ENCODE results near the gene MB21D2. TPM values are rescaled to one million over a fixed set of nuclear protein-coding genes. Genes with fewer than 3 reads are reported as not detected.

MB21D2 gene
- total RNA-seq, 1 experiment from 2014 or later: 2.8 TPM

DNA sequence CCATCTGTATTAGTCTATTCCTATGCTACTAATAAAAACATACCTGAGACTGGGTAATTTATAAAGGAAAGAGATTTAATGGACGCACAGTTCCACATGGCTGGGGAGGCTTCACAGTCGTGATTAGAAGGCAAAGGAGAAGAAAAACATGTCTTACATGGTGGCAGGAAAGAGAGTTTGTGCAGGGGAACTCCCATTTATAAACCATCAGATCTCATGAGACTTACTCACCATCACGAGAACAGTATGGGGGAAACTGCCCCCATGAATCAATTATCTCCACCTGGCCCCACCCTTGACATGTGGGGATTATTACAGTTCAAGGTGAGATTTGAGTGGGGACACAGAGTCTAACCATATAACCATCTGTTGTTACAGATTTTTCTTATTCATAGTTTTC, 42.1 kb upstream of the MB21D2 start:
- ChIA-PET RAD21 (ENCODE audit: low non-redundant PET in 1 of 2, low total read pairs in 2 of 2, uncharacterized antibody in 2 of 2, unreplicated experiment in 2 of 2) (no interaction called here), CTCF (no interaction called here), POLR2A (no interaction called here)
- Histone ChIP-seq H3K4me3 (replicated peaks in 1 of 2; ENCODE audit: low read depth in 1 of 2, low read length in 2 of 2) (no peak overlapping the region), H3K79me2 (ENCODE audit: insufficient read depth, low read length) (no peaks in the 10 kb centered on the region), H3K9ac (ENCODE audit: low read length) (no peak overlapping the region), H3K4me1 (ENCODE audit: control insufficient read depth in 1 of 2, insufficient read depth in 2 of 2, low read length in 2 of 2) (no peaks in the 10 kb centered on the region), H3K9me3 (ENCODE audit: control insufficient read depth in 1 of 2, insufficient read depth in 1 of 2, low read depth in 1 of 2, low read length in 2 of 2) (no peaks in the 10 kb centered on the region), H3K4me2 (ENCODE audit: low read length) (no peak overlapping the region), H4K20me1 (ENCODE audit: insufficient read depth) (no peaks in the 10 kb centered on the region), H3K9me2 (ENCODE audit: insufficient read depth) (no peaks in the 10 kb centered on the region), H2AFZ (ENCODE audit: low read depth, low read length, poor library complexity, severe bottlenecking) (no peak overlapping the region), H3K36me3 (ENCODE audit: control insufficient read depth in 1 of 2, insufficient read depth in 2 of 2, low read length in 2 of 2) (no peaks in the 10 kb centered on the region), H3K27ac (ENCODE audit: low read depth, low read length) (no peak overlapping the region), H3K27me3 (ENCODE audit: insufficient read depth, low read length) (no peaks in the 10 kb centered on the region)
- no peak for TF ChIP-seq ZNF274 (IDR thresholded peaks at IDR 0.05; ENCODE audit: low read depth, low read length)
- no peak for TF ChIP-seq ZBTB33 (IDR thresholded peaks at IDR 0.05; ENCODE audit: extremely low read depth, insufficient replicate concordance, low read length)
- no peak for TF ChIP-seq SIN3A (IDR thresholded peaks at IDR 0.05; ENCODE audit: low read depth)
- TF ChIP-seq EZH2 (IDR thresholded peaks at IDR 0.05): no peak
- no peak for ATAC-seq
- no TSS peak for BruUV-seq (replicated peaks)
- intact Hi-C loops (cut with micrococcal nuclease): no loop called here
- DNase-seq (ENCODE audit: low read depth, low spot score): no peak

GRCh38 chr3:192958219-192958872, 40.7 kb upstream of the MB21D2 start:
- ChIA-PET CTCF (no interaction called here), POLR2A (no interaction called here), RAD21 (ENCODE audit: low non-redundant PET in 1 of 2, low total read pairs in 2 of 2, uncharacterized antibody in 2 of 2, unreplicated experiment in 2 of 2) (no interaction called here)
- DNase-seq (ENCODE audit: low read depth, low spot score) (no peak), ATAC-seq (no peak)
- no peak overlapping the region for H3K27ac ChIP-seq (ENCODE audit: low read depth, low read length)
- no peaks in the 10 kb centered on the region for H3K4me1 ChIP-seq (ENCODE audit: control insufficient read depth in 1 of 2, insufficient read depth in 2 of 2, low read length in 2 of 2)
- no peak overlapping the region for H2AFZ ChIP-seq (ENCODE audit: low read depth, low read length, poor library complexity, severe bottlenecking)
- no peaks in the 10 kb centered on the region for H4K20me1 ChIP-seq (ENCODE audit: insufficient read depth)
- no peaks in the 10 kb centered on the region for H3K9me3 ChIP-seq (ENCODE audit: control insufficient read depth in 1 of 2, insufficient read depth in 1 of 2, low read depth in 1 of 2, low read length in 2 of 2)
- no peaks in the 10 kb centered on the region for H3K36me3 ChIP-seq (ENCODE audit: control insufficient read depth in 1 of 2, insufficient read depth in 2 of 2, low read length in 2 of 2)
- H3K9me2 ChIP-seq (ENCODE audit: insufficient read depth): no peaks in the 10 kb centered on the region
- H3K79me2 ChIP-seq (ENCODE audit: insufficient read depth, low read length): no peaks in the 10 kb centered on the region
- intact Hi-C loops (cut with micrococcal nuclease): no loop called here
- BruUV-seq (replicated peaks): no TSS peak
- no peaks in the 10 kb centered on the region for H3K27me3 ChIP-seq (ENCODE audit: insufficient read depth, low read length)
- no peak overlapping the region for H3K4me3 ChIP-seq (replicated peaks in 1 of 2; ENCODE audit: low read depth in 1 of 2, low read length in 2 of 2)
- no peak overlapping the region for H3K4me2 ChIP-seq (ENCODE audit: low read length)
- H3K9ac ChIP-seq (ENCODE audit: low read length): no peak overlapping the region
- TF ChIP-seq YY1 (IDR thresholded peaks at IDR 0.05; ENCODE audit: extremely low read depth, insufficient replicate concordance, low read depth, low read length) (no peak), TCF7L2 (IDR thresholded peaks at IDR 0.05; ENCODE audit: borderline replicate concordance, extremely low read depth, insufficient read depth, insufficient read length) (no peak), CBX3 (IDR thresholded peaks at IDR 0.05; ENCODE audit: low read depth) (no peak), SIN3A (IDR thresholded peaks at IDR 0.05; ENCODE audit: low read depth) (no peak), CEBPB (IDR thresholded peaks at IDR 0.05; ENCODE audit: low read depth) (no peak), ELF1 (IDR thresholded peaks at IDR 0.05; ENCODE audit: borderline replicate concordance, low read depth) (no peak), POLR2AphosphoS5 (IDR thresholded peaks at IDR 0.05; ENCODE audit: low read depth, low read length) (no peak), POLR2A (IDR thresholded peaks at IDR 0.05; ENCODE audit: borderline replicate concordance, extremely low read depth, insufficient read depth, insufficient read length) (no peak), ZBTB33 (IDR thresholded peaks at IDR 0.05; ENCODE audit: extremely low read depth, insufficient replicate concordance, low read length) (no peak), EGR1 (IDR thresholded peaks at IDR 0.05; ENCODE audit: low read depth) (no peak)
- TF ChIP-seq, protein P1, sequence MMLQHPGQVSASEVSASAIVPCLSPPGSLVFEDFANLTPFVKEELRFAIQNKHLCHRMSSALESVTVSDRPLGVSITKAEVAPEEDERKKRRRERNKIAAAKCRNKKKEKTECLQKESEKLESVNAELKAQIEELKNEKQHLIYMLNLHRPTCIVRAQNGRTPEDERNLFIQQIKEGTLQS (IDR thresholded peaks at IDR 0.05): no peak

Measured in HCT116 (cell line).